B cell (primary cell): ENCODE results near the gene GKN1. TPM values are rescaled to one million over a fixed set of nuclear protein-coding genes. Genes with fewer than 3 reads are reported as not detected.

Experiments
- ATAC-seq: fragments of 200-7000 bp; cut with Tn5 transposase; one replicate; pipeline ENCODE4 v1.10.0; 2021; ENCODE audit warnings: low read depth, mild to moderate bottlenecking, moderate number of reproducible peaks, moderate library complexity
- CTCF ChIA-PET: fragments of 350-600 bp; sonication (Branson Sonifier 250); formaldehyde crosslinking; loops from one replicate; lab custom pipeline; 2021; ENCODE audit warnings: antibody characterized with exemption, inconsistent platforms; lab: Charles Lee
- POLR2A ChIA-PET: fragments of 350-600 bp; sonication (Branson Sonifier 250); formaldehyde crosslinking; loops from one replicate; lab custom pipeline; 2021; ENCODE audit warnings: antibody characterized with exemption; lab: Charles Lee
- DNase-seq: peaks from one replicate; pipeline ENCODE4 v3.0.0; 2013
- H2AFZ ChIP-seq: 2 replicates; pipeline ENCODE4 v1.6.1; 2012; ENCODE audit warnings: mild to moderate bottlenecking, low read depth, low read length; ENCODE audit not compliant: insufficient read depth, poor library complexity, severe bottlenecking
- H3K27ac ChIP-seq, 2 donors: 1 replicate in 1 of 2; 2 replicates in 1 of 2; pipeline ENCODE4 v1.5.1; 2012 to 2013; ENCODE audit warnings: low read length in 2 of 2, mild to moderate bottlenecking in 2 of 2, moderate library complexity in 1 of 2
- H3K27me3 ChIP-seq, 4 experiments: fragments of 200-600 bp in 1 of 4; sonication (generic) in 1 of 4; replicated peaks in 1 of 4; 1 replicate in 2 of 4; 2 replicates in 2 of 4; pipeline versions ENCODE4 v1.6.1 to v1.7.0; 2013 to 2016; ENCODE audit warnings: low read length in 3 of 4, mild to moderate bottlenecking in 2 of 4, mixed read lengths in 1 of 4, moderate library complexity in 1 of 4; ENCODE audit not compliant: insufficient read depth in 4 of 4, control insufficient read depth in 3 of 4; ENCODE audit errors: control extremely low read depth in 1 of 4
- H3K36me3 ChIP-seq, 2 experiments: replicated peaks in 1 of 2; 1 replicate in 1 of 2; 2 replicates in 1 of 2; pipeline versions ENCODE4 v1.6.1 to v1.7.1; 2013; ENCODE audit warnings: low read length in 1 of 2; ENCODE audit not compliant: insufficient read depth in 2 of 2, control insufficient read depth in 1 of 2; ENCODE audit errors: control extremely low read depth in 1 of 2, extremely low read depth in 1 of 2
- H3K4me1 ChIP-seq, 2 donors: fragments of 200-600 bp in 1 of 2; sonication (generic) in 1 of 2; 1 replicate in 1 of 2; 2 replicates in 1 of 2; pipeline versions ENCODE4 v1.5.1 to v1.6.1; 2013 to 2017; ENCODE audit warnings: low read length in 2 of 2; ENCODE audit not compliant: control insufficient read depth in 2 of 2, insufficient read depth in 2 of 2
- H3K4me2 ChIP-seq: replicated peaks from 2 replicates; pipeline ENCODE3; 2012; ENCODE audit warnings: mild to moderate bottlenecking, low read depth, low read length; ENCODE audit not compliant: poor library complexity, severe bottlenecking
- H3K4me3 ChIP-seq, 5 experiments: fragments of 200-600 bp in 1 of 5; sonication (generic) in 1 of 5; 1 replicate in 3 of 5; 2 replicates in 2 of 5; pipeline versions ENCODE4 v1.5.1 to v1.7.0; 2011 to 2016; ENCODE audit warnings: low read length in 4 of 5, mild to moderate bottlenecking in 4 of 5, low read depth in 2 of 5, control low read depth in 1 of 5, moderate library complexity in 1 of 5; ENCODE audit not compliant: insufficient read depth in 1 of 5; ENCODE audit errors: control extremely low read depth in 1 of 5, extremely low read depth in 1 of 5
- H3K79me2 ChIP-seq: fragments of 200-600 bp; sonication (generic); one replicate; pipeline ENCODE4 v1.6.0; 2016; ENCODE audit warnings: low read length; ENCODE audit not compliant: control insufficient read depth, insufficient read depth
- H3K9ac ChIP-seq: fragments of 200-600 bp; sonication (generic); 2 replicates; pipeline ENCODE4 v1.6.1; 2017; ENCODE audit warnings: mild to moderate bottlenecking, low read length, moderate library complexity
- H3K9me3 ChIP-seq, 3 donors: one replicate each; pipeline versions ENCODE4 v1.6.1 to v1.7.1; 2013; ENCODE audit warnings: low read length in 2 of 3; ENCODE audit not compliant: control insufficient read depth in 2 of 3, insufficient read depth in 1 of 3; ENCODE audit errors: control extremely low read depth in 1 of 3
- H4K20me1 ChIP-seq: 2 replicates; pipeline ENCODE4 v1.6.0; 2012; ENCODE audit warnings: mild to moderate bottlenecking, low read length; ENCODE audit not compliant: insufficient read depth, control insufficient read depth, poor library complexity, severe bottlenecking
- H3K27ac Mint-ChIP-seq: one replicate; pipeline ENCODE4 v1.8.0; 2021; ENCODE audit warnings: mixed read lengths
- H3K27me3 Mint-ChIP-seq: one replicate; pipeline ENCODE4 v1.8.0; 2021; ENCODE audit warnings: mixed read lengths
- H3K4me1 Mint-ChIP-seq: one replicate; pipeline ENCODE4 v1.8.0; 2021; ENCODE audit warnings: mixed read lengths
- H3K4me3 Mint-ChIP-seq: one replicate; pipeline ENCODE4 v1.8.0; 2021; ENCODE audit warnings: mixed read lengths
- H3K9me3 Mint-ChIP-seq: one replicate; pipeline ENCODE4 v1.8.0; 2022; ENCODE audit warnings: mixed read lengths; ENCODE audit not compliant: insufficient read depth
- CTCF ChIP-seq: fragments of 200-600 bp; IDR thresholded peaks from one replicate; pipeline ENCODE4 v1.8.0; 2022; ENCODE audit warnings: antibody characterized with exemption, mild to moderate bottlenecking
- EZH2 ChIP-seq: IDR thresholded peaks from 2 replicates; pipeline ENCODE4 v1.6.1; 2012; ENCODE audit warnings: borderline replicate concordance, low read depth, mild to moderate bottlenecking, moderate library complexity, low read length; ENCODE audit not compliant: insufficient read depth, poor library complexity, severe bottlenecking
- WGBS: methylation state at CpG from one replicate; pipeline ENCODE4 v1.1.5; 2013; ENCODE audit warnings: missing lambda C conversion rate; ENCODE audit not compliant: insufficient coverage; 5-methylcytosine and 5-hydroxymethylcytosine counted together
- intact Hi-C: fragments of 100-400 bp; cut with micrococcal nuclease; formaldehyde crosslinking; loops from one replicate; pipeline ENCODE4 v1.10.0; 2022
- polyA plus RNA-seq: library from polyadenylated mRNA; depleted of rRNA; stranded (reverse); fragments of >200 nt; gene quantifications from 2 replicates; pipeline ENCODE4 v1.2.3, GENCODE V29; 2012
- total RNA-seq, 2 donors: library from RNA; stranded (reverse); fragments of 120-200 nt in 1 of 2; gene quantifications; 1 replicate in 1 of 2; 2 replicates in 1 of 2; pipeline versions ENCODE4 v1.2.3 to v1.2.4, GENCODE V29; 2013 to 2022

The GKN1 gene
- total and polyA plus RNA-seq, 2 donors (not counting 1 experiment from before 2014, with no cell fraction given) = not detected

- no peak overlapping the region for H3K4me2 ChIP-seq
- no peak overlapping the region for H2AFZ ChIP-seq
- H3K9ac ChIP-seq = no peak overlapping the region
- intact Hi-C loops = no loop called here
- Mint-ChIP-seq H3K27me3 (peaks cover 52% of the 10 kb centered on the region), H3K9me3 (no peaks in the 10 kb centered on the region), H3K27ac (no peak overlapping the region), H3K4me3 (no peak overlapping the region), H3K4me1 (peaks cover 12% of the 10 kb centered on the region)
- H3K36me3 ChIP-seq = no peaks in the 10 kb centered on the region
- no peaks in the 10 kb centered on the region for H4K20me1 ChIP-seq
- H3K27me3 ChIP-seq = peaks cover 0 to 40% (median 32%) of the 10 kb centered on the region in 4 experiments
- no CpG with 5 or more reads among the region's 3 CpGs for WGBS
- H3K4me1 ChIP-seq = peaks cover 14 to 15% of the 10 kb centered on the region in 2 donors
- H3K27ac ChIP-seq = no peak overlapping the region
- H3K79me2 ChIP-seq = no peaks in the 10 kb centered on the region
- CTCF ChIA-PET = no interaction called here
- no peaks in the 10 kb centered on the region for H3K9me3 ChIP-seq
- DNase-seq (no peak), ATAC-seq (no peak)
- TF ChIP-seq EZH2 = no peak
- no peak for TF ChIP-seq CTCF
- POLR2A ChIA-PET = no interaction called here
- H3K4me3 ChIP-seq = no peak overlapping the region
Observed at GRCh38 chr2:69017835-69018234, 43.4 kb downstream of the GKN1 start.

- H3K4me1 ChIP-seq = peaks cover 7% of the 10 kb centered on the region in 2 donors
- H3K4me3 ChIP-seq = no peak overlapping the region
- ChIA-PET POLR2A (no interaction called here), CTCF (no interaction called here)
- no peaks in the 10 kb centered on the region for H3K79me2 ChIP-seq
- 71% methylated on average over 1 of the region's 4 CpGs for WGBS
- H3K27me3 Mint-ChIP-seq = peaks cover 46% of the 10 kb centered on the region
- no peak for DNase-seq
- no peaks in the 10 kb centered on the region for H3K36me3 ChIP-seq
- no peaks in the 10 kb centered on the region for H3K9me3 ChIP-seq
- H3K4me2 ChIP-seq = no peak overlapping the region
- no peaks in the 10 kb centered on the region for H3K9me3 Mint-ChIP-seq
- no peak overlapping the region for H3K27ac Mint-ChIP-seq
- H4K20me1 ChIP-seq = no peaks in the 10 kb centered on the region
- no peak overlapping the region for H3K27ac ChIP-seq
- ATAC-seq = no peak
- H3K9ac ChIP-seq = no peak overlapping the region
- peaks cover 7% of the 10 kb centered on the region for H3K4me1 Mint-ChIP-seq
- no peak for TF ChIP-seq CTCF
- TF ChIP-seq EZH2 = no peak
- peaks cover 0 to 39% (median 27%) of the 10 kb centered on the region in 4 experiments for H3K27me3 ChIP-seq
- no peak overlapping the region for H2AFZ ChIP-seq
- no peak overlapping the region for H3K4me3 Mint-ChIP-seq
- intact Hi-C loops = no loop called here
Observed at GRCh38 chr2:69018678-69019095, 44.3 kb downstream of the GKN1 start.
